HepG2 (cell line): ENCODE measurements around the gene MRPL18. TPM values are rescaled to one million over a fixed set of nuclear protein-coding genes. Genes with fewer than 3 reads are reported as not detected.

ENCODE experiments used
- CBX1 ChIP-seq: IDR thresholded peaks from one replicate; pipeline ENCODE4 v1.6.1; 2016; ENCODE audit warnings: antibody characterized with exemption, low read depth
- DMAP1 ChIP-seq: IDR thresholded peaks from 2 replicates; pipeline ENCODE4 v1.6.1; 2016
- HNRNPK ChIP-seq: fragments of 200-400 bp; formaldehyde crosslinking; IDR thresholded peaks from 2 replicates; pipeline ENCODE4 v1.6.1; 2018; ENCODE audit warnings: low read length, low read depth, moderate library complexity, mild to moderate bottlenecking; ENCODE audit not compliant: poor library complexity, severe bottlenecking
- NR2C2 ChIP-seq: sonication (generic); formaldehyde crosslinking; IDR thresholded peaks from 2 replicates; pipeline ENCODE4 v1.4.0; 2020; ENCODE audit warnings: missing genetic modification reagents, mild to moderate bottlenecking, moderate library complexity, borderline replicate concordance
- TBL1XR1 ChIP-seq: fragments of 150-350 bp; IDR thresholded peaks from 2 replicates; pipeline ENCODE4 v1.6.1; 2014; ENCODE audit warnings: borderline replicate concordance, low read length; ENCODE audit not compliant: partially characterized antibody
- ZIK1 ChIP-seq: sonication (generic); formaldehyde crosslinking; IDR thresholded peaks from 2 replicates; pipeline ENCODE4 v1.5.0; 2020; ENCODE audit warnings: mild to moderate bottlenecking, low read depth, missing genetic modification reagents, borderline replicate concordance
- ZKSCAN5 ChIP-seq: sonication (generic); formaldehyde crosslinking; IDR thresholded peaks from 2 replicates; pipeline ENCODE4 v1.5.1; 2020; ENCODE audit warnings: mild to moderate bottlenecking, missing genetic modification reagents
- ZNF263 ChIP-seq: sonication (generic); formaldehyde crosslinking; IDR thresholded peaks from 2 replicates; pipeline ENCODE4 v1.4.0; 2020; ENCODE audit warnings: missing genetic modification reagents
- ZNF660 ChIP-seq: sonication (generic); formaldehyde crosslinking; IDR thresholded peaks from 2 replicates; pipeline ENCODE4 v1.5.1; 2020; ENCODE audit warnings: mild to moderate bottlenecking, low read depth, missing genetic modification reagents, borderline replicate concordance
- ZSCAN30 ChIP-seq: sonication (generic); formaldehyde crosslinking; IDR thresholded peaks from 2 replicates; pipeline ENCODE4 v1.5.0; 2020; ENCODE audit warnings: mild to moderate bottlenecking, missing genetic modification reagents
- polyA plus RNA-seq, 8 experiments: library from polyadenylated mRNA; depleted of rRNA in 3 of 8; stranded (reverse) in 7 of 8; unstranded in 1 of 8; fragments of >200 nt; fragmentation: Illumina TruSeq in 4 of 8; extraction: Trizol in 4 of 8; gene quantifications; 2 replicates each; pipeline versions ENCODE4 v1.2.1 to v1.2.3, GENCODE V29; 2011 to 2016; ENCODE audit warnings: low read depth in 4 of 8, missing spikeins in 1 of 8, mixed read lengths in 1 of 8; ENCODE audit not compliant: insufficient read depth in 1 of 8
- total RNA-seq, 5 experiments: library from RNA; depleted of rRNA; stranded (reverse); fragments of >200 nt; fragmentation: Illumina TruSeq; extraction: Trizol; gene quantifications; 2 replicates each; pipeline ENCODE4 v1.2.3, GENCODE V29; 2016; ENCODE audit warnings: low read depth in 1 of 5
- TF ChIP-seq, protein P1 (sequence below): sonication (generic); formaldehyde crosslinking; IDR thresholded peaks from 2 replicates; pipeline ENCODE4 v1.5.1; 2020; ENCODE audit warnings: mild to moderate bottlenecking, moderate library complexity, missing genetic modification reagents
- TF ChIP-seq, protein P2 (sequence below): sonication (generic); formaldehyde crosslinking; IDR thresholded peaks from 2 replicates; pipeline ENCODE4 v1.5.0; 2020; ENCODE audit warnings: mild to moderate bottlenecking, missing genetic modification reagents
- TF ChIP-seq, protein P3 (sequence below): sonication (generic); formaldehyde crosslinking; IDR thresholded peaks from 2 replicates; pipeline ENCODE4 v1.4.0; 2020; ENCODE audit warnings: mild to moderate bottlenecking, missing genetic modification reagents
- TF ChIP-seq, protein P4 (sequence below): sonication (generic); formaldehyde crosslinking; IDR thresholded peaks from 2 replicates; pipeline ENCODE4 v1.5.0; 2020; ENCODE audit warnings: missing genetic modification reagents
- TF ChIP-seq, protein P5 (sequence below): sonication (generic); formaldehyde crosslinking; IDR thresholded peaks from 2 replicates; pipeline ENCODE4 v1.4.0; 2020; ENCODE audit warnings: mild to moderate bottlenecking, missing genetic modification reagents, borderline replicate concordance

MRPL18 gene
- total and polyA plus RNA-seq, 2 of the 13 experiments (the other 11 are each of a cell fraction or from before 2014, with no cell fraction given), result 85.6 to 176 TPM

DNA sequence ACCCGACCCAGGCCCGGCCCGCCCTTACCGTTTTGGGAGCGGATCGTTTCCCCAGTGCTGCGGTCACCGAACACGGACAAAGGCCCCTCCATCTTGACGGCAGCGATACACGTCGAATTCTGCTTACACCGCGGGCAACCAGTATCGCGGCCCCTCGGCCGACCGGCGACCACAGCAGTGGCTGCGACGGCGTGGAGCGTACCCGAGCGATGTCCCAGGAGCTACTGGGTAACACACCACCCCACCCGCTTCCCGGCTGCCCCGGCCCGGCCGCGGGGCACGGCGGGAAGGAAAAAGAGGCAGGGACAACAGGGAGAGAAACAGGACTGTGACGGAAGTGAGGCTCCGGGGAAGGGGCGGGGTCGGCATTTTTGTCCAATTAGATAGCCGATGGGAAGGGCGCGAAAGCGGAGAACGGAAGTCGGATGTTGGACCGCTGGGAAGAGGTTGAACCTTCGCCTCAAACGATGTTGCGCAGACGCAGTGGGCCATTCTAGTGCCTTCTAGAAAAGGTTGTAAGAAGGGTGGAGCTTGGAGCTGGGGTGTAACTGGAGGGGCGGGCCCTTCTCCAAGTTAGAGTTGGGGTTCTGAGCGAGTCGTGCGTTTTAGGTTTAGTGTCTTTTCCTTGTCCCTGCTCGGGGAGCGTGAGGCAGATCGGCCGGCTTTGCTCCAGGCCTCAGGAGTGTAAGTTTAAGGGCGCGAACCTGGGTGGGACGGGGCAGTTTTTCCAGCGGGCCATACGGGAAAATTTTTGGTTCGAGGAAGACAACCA lies 704 bp upstream of the MRPL18 start, which contains the start of gene TCP1 (continued):
- TF ChIP-seq, protein P1, sequence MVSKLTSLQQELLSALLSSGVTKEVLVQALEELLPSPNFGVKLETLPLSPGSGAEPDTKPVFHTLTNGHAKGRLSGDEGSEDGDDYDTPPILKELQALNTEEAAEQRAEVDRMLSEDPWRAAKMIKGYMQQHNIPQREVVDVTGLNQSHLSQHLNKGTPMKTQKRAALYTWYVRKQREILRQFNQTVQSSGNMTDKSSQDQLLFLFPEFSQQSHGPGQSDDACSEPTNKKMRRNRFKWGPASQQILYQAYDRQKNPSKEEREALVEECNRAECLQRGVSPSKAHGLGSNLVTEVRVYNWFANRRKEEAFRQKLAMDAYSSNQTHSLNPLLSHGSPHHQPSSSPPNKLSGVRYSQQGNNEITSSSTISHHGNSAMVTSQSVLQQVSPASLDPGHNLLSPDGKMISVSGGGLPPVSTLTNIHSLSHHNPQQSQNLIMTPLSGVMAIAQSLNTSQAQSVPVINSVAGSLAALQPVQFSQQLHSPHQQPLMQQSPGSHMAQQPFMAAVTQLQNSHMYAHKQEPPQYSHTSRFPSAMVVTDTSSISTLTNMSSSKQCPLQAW (CRISPR knock-in tag), result peak; percentile 89
- TF ChIP-seq DMAP1 (CRISPR knock-in tag) (peak; percentile 62; the same call in 1 of the 2 replicates), ZIK1 (CRISPR knock-in tag) (peak; percentile 77; the same call in 1 of the 2 replicates), ZKSCAN5 (CRISPR knock-in tag) (no peak), CBX1 (peak; percentile 30), ZNF660 (CRISPR knock-in tag) (peak; percentile 18; the same call in 1 of the 2 replicates), ZNF263 (no peak), HNRNPK (no peak), ZSCAN30 (peak; percentile 71), TBL1XR1 (no peak), NR2C2 (CRISPR knock-in tag) (no peak)
- TF ChIP-seq, protein P2, sequence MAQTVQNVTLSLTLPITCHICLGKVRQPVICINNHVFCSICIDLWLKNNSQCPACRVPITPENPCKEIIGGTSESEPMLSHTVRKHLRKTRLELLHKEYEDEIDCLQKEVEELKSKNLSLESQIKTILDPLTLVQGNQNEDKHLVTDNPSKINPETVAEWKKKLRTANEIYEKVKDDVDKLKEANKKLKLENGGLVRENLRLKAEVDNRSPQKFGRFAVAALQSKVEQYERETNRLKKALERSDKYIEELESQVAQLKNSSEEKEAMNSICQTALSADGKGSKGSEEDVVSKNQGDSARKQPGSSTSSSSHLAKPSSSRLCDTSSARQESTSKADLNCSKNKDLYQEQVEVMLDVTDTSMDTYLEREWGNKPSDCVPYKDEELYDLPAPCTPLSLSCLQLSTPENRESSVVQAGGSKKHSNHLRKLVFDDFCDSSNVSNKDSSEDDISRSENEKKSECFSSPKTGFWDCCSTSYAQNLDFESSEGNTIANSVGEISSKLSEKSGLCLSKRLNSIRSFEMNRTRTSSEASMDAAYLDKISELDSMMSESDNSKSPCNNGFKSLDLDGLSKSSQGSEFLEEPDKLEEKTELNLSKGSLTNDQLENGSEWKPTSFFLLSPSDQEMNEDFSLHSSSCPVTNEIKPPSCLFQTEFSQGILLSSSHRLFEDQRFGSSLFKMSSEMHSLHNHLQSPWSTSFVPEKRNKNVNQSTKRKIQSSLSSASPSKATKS (CRISPR knock-in tag), result no peak
- TF ChIP-seq, protein P3, sequence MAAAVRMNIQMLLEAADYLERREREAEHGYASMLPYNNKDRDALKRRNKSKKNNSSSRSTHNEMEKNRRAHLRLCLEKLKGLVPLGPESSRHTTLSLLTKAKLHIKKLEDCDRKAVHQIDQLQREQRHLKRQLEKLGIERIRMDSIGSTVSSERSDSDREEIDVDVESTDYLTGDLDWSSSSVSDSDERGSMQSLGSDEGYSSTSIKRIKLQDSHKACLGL (CRISPR knock-in tag), result peak; percentile 52; the same call in 1 of the 2 replicates
- TF ChIP-seq, protein P4, sequence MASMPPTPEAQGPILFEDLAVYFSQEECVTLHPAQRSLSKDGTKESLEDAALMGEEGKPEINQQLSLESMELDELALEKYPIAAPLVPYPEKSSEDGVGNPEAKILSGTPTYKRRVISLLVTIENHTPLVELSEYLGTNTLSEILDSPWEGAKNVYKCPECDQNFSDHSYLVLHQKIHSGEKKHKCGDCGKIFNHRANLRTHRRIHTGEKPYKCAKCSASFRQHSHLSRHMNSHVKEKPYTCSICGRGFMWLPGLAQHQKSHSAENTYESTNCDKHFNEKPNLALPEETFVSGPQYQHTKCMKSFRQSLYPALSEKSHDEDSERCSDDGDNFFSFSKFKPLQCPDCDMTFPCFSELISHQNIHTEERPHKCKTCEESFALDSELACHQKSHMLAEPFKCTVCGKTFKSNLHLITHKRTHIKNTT (CRISPR knock-in tag), result no peak
- TF ChIP-seq, protein P5, sequence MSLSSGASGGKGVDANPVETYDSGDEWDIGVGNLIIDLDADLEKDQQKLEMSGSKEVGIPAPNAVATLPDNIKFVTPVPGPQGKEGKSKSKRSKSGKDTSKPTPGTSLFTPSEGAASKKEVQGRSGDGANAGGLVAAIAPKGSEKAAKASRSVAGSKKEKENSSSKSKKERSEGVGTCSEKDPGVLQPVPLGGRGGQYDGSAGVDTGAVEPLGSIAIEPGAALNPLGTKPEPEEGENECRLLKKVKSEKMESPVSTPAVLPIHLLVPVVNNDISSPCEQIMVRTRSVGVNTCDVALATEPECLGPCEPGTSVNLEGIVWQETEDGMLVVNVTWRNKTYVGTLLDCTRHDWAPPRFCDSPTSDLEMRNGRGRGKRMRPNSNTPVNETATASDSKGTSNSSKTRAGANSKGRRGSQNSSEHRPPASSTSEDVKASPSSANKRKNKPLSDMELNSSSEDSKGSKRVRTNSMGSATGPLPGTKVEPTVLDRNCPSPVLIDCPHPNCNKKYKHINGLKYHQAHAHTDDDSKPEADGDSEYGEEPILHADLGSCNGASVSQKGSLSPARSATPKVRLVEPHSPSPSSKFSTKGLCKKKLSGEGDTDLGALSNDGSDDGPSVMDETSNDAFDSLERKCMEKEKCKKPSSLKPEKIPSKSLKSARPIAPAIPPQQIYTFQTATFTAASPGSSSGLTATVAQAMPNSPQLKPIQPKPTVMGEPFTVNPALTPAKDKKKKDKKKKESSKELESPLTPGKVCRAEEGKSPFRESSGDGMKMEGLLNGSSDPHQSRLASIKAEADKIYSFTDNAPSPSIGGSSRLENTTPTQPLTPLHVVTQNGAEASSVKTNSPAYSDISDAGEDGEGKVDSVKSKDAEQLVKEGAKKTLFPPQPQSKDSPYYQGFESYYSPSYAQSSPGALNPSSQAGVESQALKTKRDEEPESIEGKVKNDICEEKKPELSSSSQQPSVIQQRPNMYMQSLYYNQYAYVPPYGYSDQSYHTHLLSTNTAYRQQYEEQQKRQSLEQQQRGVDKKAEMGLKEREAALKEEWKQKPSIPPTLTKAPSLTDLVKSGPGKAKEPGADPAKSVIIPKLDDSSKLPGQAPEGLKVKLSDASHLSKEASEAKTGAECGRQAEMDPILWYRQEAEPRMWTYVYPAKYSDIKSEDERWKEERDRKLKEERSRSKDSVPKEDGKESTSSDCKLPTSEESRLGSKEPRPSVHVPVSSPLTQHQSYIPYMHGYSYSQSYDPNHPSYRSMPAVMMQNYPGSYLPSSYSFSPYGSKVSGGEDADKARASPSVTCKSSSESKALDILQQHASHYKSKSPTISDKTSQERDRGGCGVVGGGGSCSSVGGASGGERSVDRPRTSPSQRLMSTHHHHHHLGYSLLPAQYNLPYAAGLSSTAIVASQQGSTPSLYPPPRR, result 0 out of 2 replicates have a peak, but pooled peaks have one; percentile 37
